NK-92 treated with Interleukin-12 subunit alpha and Interleukin-12 subunit beta, amount 100 ng/mL, for 24 hours (cell line): Measurements from ENCODE around the gene NSUN4.
"Not testable (repeated sequence)": the region's sequence is repeated elsewhere in the genome, so short reads cannot be mapped to it uniquely, and the experiment has no call there.

Experiments used
- DNase-seq: peaks from one replicate; lab custom pipeline; 2025; lab: John Stamatoyannopoulos, UW

Gene NSUN4

GRCh38 chr1:46328182-46328581 is 12.4 kb upstream of the NSUN4 start:
- not testable (repeated sequence) for DNase-seq

GRCh38 chr1:46329807-46330206 is 10.8 kb upstream of the NSUN4 start:
- DNase-seq, result not testable (repeated sequence)

- not testable (repeated sequence) for DNase-seq
Observed at GRCh38 chr1:46330381-46330780, 10.2 kb upstream of the NSUN4 start.

- not testable (repeated sequence) for DNase-seq
Observed at GRCh38 chr1:46331786-46332540, 8.6 kb upstream of the NSUN4 start.

GRCh38 chr1:46333300-46334029 is 7.1 kb upstream of the NSUN4 start:
- no peak for DNase-seq

GRCh38 chr1:46334030-46334384 is 6.6 kb upstream of the NSUN4 start:
- DNase-seq, result no peak

GRCh38 chr1:46335081-46335480 is 5.5 kb upstream of the NSUN4 start:
- no peak for DNase-seq

GRCh38 chr1:46337409-46337808 is 3.2 kb upstream of the NSUN4 start:
- DNase-seq, result not testable (repeated sequence)

GRCh38 chr1:46341222-46342083 is 846 bp downstream of the NSUN4 start:
- no peak for DNase-seq

- DNase-seq, result no peak
Observed at GRCh38 chr1:46342084-46342656, 1.6 kb downstream of the NSUN4 start.

GRCh38 chr1:46342677-46343350 is 2.2 kb downstream of the NSUN4 start:
- no peak for DNase-seq

GRCh38 chr1:46343351-46343695 is 2.7 kb downstream of the NSUN4 start:
- DNase-seq, result no peak

GRCh38 chr1:46343705-46344104 is 3.1 kb downstream of the NSUN4 start:
- DNase-seq, result no peak

GRCh38 chr1:46344481-46344880 is 3.9 kb downstream of the NSUN4 start:
- DNase-seq, result no peak

GRCh38 chr1:46345281-46345680 is 4.7 kb downstream of the NSUN4 start:
- DNase-seq, result no peak

- DNase-seq, result no peak
Observed at GRCh38 chr1:46352363-46352762, 11.8 kb downstream of the NSUN4 start.

GRCh38 chr1:46355920-46356319 is 15.3 kb downstream of the NSUN4 start:
- DNase-seq, result not testable (repeated sequence)

GRCh38 chr1:46362158-46362557 is 21.6 kb downstream of the NSUN4 start:
- DNase-seq, result no peak

GRCh38 chr1:46363121-46363520 is 22.5 kb downstream of the NSUN4 start:
- DNase-seq, result no peak

- DNase-seq, result no peak
Observed at GRCh38 chr1:46364612-46365011, 24.0 kb downstream of the NSUN4 start.

GRCh38 chr1:46365796-46366195 is 25.2 kb downstream of the NSUN4 start:
- not testable (repeated sequence) for DNase-seq

- no peak for DNase-seq
Observed at GRCh38 chr1:46367072-46367471, 26.5 kb downstream of the NSUN4 start.
